T-helper 2 cell (primary cell): ENCODE results near the gene ZNF532.

Experiments used
- DNase-seq, 5 experiments: peaks; one replicate each; pipeline versions ENCODE4 v3.0.0 to v3.0.0-alpha.2; 2012 to 2022

Gene ZNF532

GRCh38 chr18:58983260-58984155 lies 118.8 kb downstream of the ZNF532 start:
- DNase-seq = no peak

DNA sequence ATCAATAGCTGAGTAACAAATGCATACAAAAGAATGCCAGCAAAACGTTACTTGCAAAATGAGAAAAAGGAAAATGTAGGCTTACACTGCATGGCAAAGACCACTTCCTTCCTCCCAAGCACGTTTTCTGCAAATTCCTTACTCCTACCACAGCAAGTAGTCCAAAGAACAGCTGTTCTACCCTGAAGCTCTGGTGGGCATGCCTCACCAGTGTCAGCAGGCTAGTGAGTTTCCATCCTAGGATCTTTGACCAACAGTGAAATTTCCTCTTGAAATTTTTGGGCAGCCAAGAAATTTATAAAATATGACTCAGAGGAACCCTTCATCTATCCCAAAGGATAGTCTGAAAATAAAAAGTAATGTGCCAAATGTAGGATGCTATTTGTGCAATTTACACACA lies 123.9 kb downstream of the ZNF532 start:
- DNase-seq = no peak

GRCh38 chr18:58989184-58989759 lies 124.6 kb downstream of the ZNF532 start:
- no peak for DNase-seq

- DNase-seq = no peak
Observed at GRCh38 chr18:58990720-58991119, 126.0 kb downstream of the ZNF532 start.

DNA sequence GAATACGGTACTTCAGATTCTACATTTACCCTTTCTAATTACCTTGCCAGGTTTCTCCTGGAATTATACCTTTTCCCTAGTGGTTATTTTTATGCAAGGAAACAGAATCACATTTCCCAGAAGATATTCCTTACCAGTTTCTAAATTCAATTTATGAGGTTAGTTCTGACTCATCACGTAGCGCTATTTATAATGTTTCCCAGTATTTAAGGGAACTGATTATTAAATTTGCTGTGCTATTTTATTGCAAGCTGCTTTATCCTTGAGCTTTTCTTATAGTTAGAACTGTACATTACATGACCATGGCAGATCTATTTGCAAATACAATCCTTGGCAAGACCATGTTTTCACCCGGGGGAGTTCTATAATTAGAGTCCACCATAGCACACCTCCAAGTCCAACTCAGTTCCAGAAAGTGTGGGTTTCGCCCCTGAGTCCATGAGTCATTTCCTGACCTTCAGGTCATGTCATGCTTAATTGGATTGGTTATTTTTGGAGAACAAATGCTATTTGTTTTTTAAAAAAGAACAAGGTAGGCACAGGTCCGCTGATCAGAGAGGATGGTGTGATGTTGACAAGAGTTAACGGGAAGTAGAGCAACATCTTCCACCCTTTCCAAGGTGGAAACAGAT lies 126.6 kb downstream of the ZNF532 start:
- peak in 1 of 5 experiments; percentile 7 for DNase-seq

DNA sequence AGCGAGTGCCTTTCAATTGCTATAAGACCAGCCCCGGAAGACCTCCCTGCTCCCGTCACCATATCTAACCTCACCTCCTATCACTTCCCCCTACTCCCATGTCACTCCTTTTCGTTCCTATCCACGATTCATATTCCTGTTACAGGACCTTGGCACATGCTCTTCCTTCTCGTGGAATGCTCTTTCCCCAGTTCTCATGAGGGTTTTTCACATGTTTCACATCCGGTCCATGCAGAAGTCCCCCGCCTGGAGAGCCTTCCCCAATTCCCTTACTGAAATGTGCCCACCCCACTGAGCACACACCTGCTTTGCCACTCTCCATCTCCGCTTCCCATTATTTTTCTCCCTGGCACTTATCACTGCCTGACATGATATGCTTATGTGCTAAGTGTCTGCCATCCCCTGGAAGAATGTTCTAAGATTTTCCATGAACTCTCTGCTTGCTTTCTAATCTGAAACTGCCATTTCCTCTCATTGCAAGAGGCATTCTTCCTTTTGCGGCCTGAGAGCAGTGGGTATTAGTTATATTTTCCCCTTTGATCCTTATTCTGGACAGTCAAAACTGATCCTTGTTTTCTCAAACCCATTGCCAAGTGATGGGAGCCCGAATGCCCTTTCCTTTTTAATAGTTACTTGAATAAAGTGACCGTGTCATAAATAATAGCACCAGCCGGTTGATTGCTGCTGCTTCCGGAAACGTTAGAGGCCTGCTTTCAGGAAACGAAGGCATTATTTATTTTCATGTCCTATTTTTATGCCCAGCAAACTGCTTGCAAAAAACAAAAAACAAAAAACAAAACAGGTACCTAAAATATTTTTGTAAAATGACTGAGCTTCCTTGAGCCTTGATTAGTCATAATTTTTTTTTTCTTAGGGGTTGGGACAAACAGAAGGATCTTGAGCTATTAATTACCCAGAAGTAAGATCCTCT lies 127.9 kb downstream of the ZNF532 start:
- DNase-seq = no peak

- DNase-seq = no peak
Observed at GRCh38 chr18:58993260-58993659, 128.6 kb downstream of the ZNF532 start.

- no peak for DNase-seq
Observed at GRCh38 chr18:58995663-58996062, 131.0 kb downstream of the ZNF532 start.

- DNase-seq = no peak
Observed at GRCh38 chr18:58996131-58996641, 131.5 kb downstream of the ZNF532 start.

- DNase-seq = no peak
Observed at GRCh38 chr18:58996696-58997095, 132.0 kb downstream of the ZNF532 start.

GRCh38 chr18:58997811-58998337 lies 133.2 kb downstream of the ZNF532 start:
- DNase-seq = no peak

GRCh38 chr18:58998401-58999203 lies 133.9 kb downstream of the ZNF532 start:
- DNase-seq = no peak

- DNase-seq = no peak
Observed at GRCh38 chr18:59001166-59001565, 136.5 kb downstream of the ZNF532 start.

DNA sequence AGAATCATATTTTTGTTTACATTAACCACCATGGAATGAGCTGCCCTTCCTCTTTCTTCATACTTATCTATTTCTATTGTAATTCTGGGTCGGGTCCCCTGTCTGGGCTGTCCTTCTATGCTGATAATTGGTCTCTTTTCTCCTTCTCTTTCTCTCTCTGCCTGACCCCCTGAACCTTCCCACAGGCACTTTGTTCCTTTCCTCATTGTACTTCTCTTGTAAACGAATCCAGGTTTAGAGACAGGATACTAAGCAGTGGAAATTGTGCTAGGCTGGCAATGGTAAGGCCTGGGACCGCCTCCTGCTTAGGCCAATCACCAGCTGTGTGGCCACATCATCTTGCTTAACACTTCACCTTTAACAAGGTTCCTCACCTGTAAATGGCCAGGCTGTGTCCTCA lies 137.0 kb downstream of the ZNF532 start:
- no peak for DNase-seq

- no peak for DNase-seq
Observed at GRCh38 chr18:59002974-59003594, 138.4 kb downstream of the ZNF532 start.

DNA sequence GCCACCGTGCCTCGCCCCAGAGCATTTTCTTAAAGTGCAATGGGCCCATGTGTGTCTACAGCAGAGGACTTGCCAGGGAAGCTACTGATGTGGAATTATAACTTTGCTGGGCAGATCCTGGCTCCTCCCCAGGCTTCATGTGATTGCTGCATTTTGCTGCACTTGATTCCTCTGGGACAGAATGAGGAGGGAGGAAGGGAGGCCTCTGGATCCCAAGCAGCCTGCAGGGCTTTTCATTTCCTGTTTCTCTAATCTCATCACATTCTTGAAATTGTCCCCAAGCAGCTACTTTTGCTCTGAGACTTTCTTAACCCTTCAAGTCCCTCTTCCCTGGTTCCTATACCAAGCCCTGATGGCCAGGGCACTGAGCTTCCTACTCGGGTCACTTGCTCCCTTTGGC lies 140.6 kb downstream of the ZNF532 start:
- no peak for DNase-seq

GRCh38 chr18:59006461-59007067 lies 141.9 kb downstream of the ZNF532 start:
- DNase-seq = no peak

GRCh38 chr18:59008302-59008974 lies 143.8 kb downstream of the ZNF532 start:
- DNase-seq = no peak

GRCh38 chr18:59009846-59010245 lies 145.2 kb downstream of the ZNF532 start:
- DNase-seq = no peak

GRCh38 chr18:59011289-59011688 lies 146.6 kb downstream of the ZNF532 start:
- DNase-seq = no peak
